Suprapubic skin (tissue), 4 donors: ENCODE measurements around the gene APOBEC3C. TPM values are rescaled to one million over a fixed set of nuclear protein-coding genes. Genes with fewer than 3 reads are reported as not detected.
"Not testable (repeated sequence)": the region's sequence is repeated elsewhere in the genome, so short reads cannot be mapped to it uniquely, and the experiment has no call there.

Source experiments
- DNase-seq, 2 donors: peaks; one replicate each; pipeline ENCODE4 v3.0.0-alpha.2; 2019; ENCODE audit warnings: low spot score in 2 of 2
- H3K27ac ChIP-seq: fragments of 200-600 bp; sonication (generic); one replicate; pipeline ENCODE4 v1.5.1; 2019
- H3K27me3 ChIP-seq: fragments of 200-600 bp; sonication (generic); one replicate; pipeline ENCODE4 v1.5.1; 2019
- H3K36me3 ChIP-seq: fragments of 200-600 bp; sonication (generic); one replicate; pipeline ENCODE4 v1.5.1; 2019
- H3K4me1 ChIP-seq: fragments of 200-600 bp; sonication (generic); one replicate; pipeline ENCODE4 v1.5.1; 2019
- H3K4me3 ChIP-seq: fragments of 200-600 bp; sonication (generic); one replicate; pipeline ENCODE4 v1.5.1; 2019; ENCODE audit warnings: mild to moderate bottlenecking
- H3K9me3 ChIP-seq: fragments of 200-600 bp; sonication (generic); one replicate; pipeline ENCODE4 v1.5.1; 2019
- CTCF ChIP-seq, 2 donors: fragments of 200-600 bp in 1 of 2; fragments of 450-650 bp in 1 of 2; sonication (generic) in 1 of 2; IDR thresholded peaks; one replicate each; pipeline ENCODE4 v1.5.1; 2016 to 2019; ENCODE audit warnings: antibody characterized with exemption in 2 of 2, mild to moderate bottlenecking in 1 of 2, moderate library complexity in 1 of 2
- EP300 ChIP-seq: sonication (generic); formaldehyde crosslinking; IDR thresholded peaks from one replicate; pipeline ENCODE4 v1.6.1; 2017; ENCODE audit warnings: antibody characterized with exemption
- POLR2A ChIP-seq, 2 donors: fragments of 450-650 bp; IDR thresholded peaks; one replicate each; pipeline ENCODE4 v1.6.1; 2017; ENCODE audit warnings: antibody characterized with exemption in 2 of 2, mild to moderate bottlenecking in 2 of 2, moderate library complexity in 2 of 2
- POLR2AphosphoS5 ChIP-seq, 3 donors: sonication (generic); formaldehyde crosslinking; IDR thresholded peaks; one replicate each; pipeline ENCODE4 v1.6.1; 2017; ENCODE audit warnings: antibody characterized with exemption in 3 of 3
- WGBS: methylation state at CpG from one replicate; pipeline ENCODE4 v1.1.5; 2018; 5-methylcytosine and 5-hydroxymethylcytosine counted together
- total RNA-seq, 4 donors: library from RNA; depleted of rRNA; stranded (reverse); fragments of >200 nt; gene quantifications; one replicate each; pipeline ENCODE4 v1.1.0, GENCODE V29; 2016

Gene APOBEC3C
- total RNA-seq, 4 donors from 2014 or later, result 6.6 to 10.5 (median 7.8) TPM

- TF ChIP-seq EP300, result no peak
- TF ChIP-seq CTCF (IDR thresholded peaks at IDR 0.05), result peak in 1 of 2 donors; percentile 35
- no peak for TF ChIP-seq POLR2AphosphoS5 (IDR thresholded peaks at IDR 0.05)
- no peak for DNase-seq
- H3K27ac ChIP-seq, result peak overlapping the region; percentile 69
- H3K9me3 ChIP-seq, result no peaks in the 10 kb centered on the region
- WGBS, result no CpG with 5 or more reads among the region's 27 CpGs
- peak overlapping the region; percentile 55 for H3K4me3 ChIP-seq
- no peaks in the 10 kb centered on the region for H3K27me3 ChIP-seq
- no peaks in the 10 kb centered on the region for H3K36me3 ChIP-seq
- H3K4me1 ChIP-seq, result peaks cover 25% of the 10 kb centered on the region
Measured at GRCh38 chr22:38981005-38981991, 32.8 kb upstream of the APOBEC3C start.

- Histone ChIP-seq H3K27me3 (no peaks in the 10 kb centered on the region), H3K4me3 (peak within 1 kb of the TSS; percentile 55), H3K4me1 (peaks cover 25% of the 10 kb centered on the region), H3K9me3 (no peaks in the 10 kb centered on the region), H3K27ac (peak within 1 kb of the TSS; percentile 69), H3K36me3 (no peaks in the 10 kb centered on the region)
- DNase-seq, result peak; percentile 86 to 90
- TF ChIP-seq EP300, result no peak
- no peak for TF ChIP-seq CTCF (IDR thresholded peaks at IDR 0.05)
- no peak for TF ChIP-seq POLR2A (IDR thresholded peaks at IDR 0.05)
- TF ChIP-seq POLR2AphosphoS5 (IDR thresholded peaks at IDR 0.05), result no peak
- no CpG with 5 or more reads among the region's 16 CpGs for WGBS
Measured at GRCh38 chr22:38981992-38982927, 31.8 kb upstream of the APOBEC3C start, which contains the start of gene APOBEC3B. TSS of gene APOBEC3B (plus strand) at chr22:38982347. CDS start at chr22:38982454, 107 bp downstream.

- H3K9me3 ChIP-seq, result no peaks in the 10 kb centered on the region
- no peak overlapping the region for H3K27ac ChIP-seq
- H3K36me3 ChIP-seq, result no peaks in the 10 kb centered on the region
- no peak for TF ChIP-seq CTCF (IDR thresholded peaks at IDR 0.05)
- no peak for TF ChIP-seq POLR2AphosphoS5 (IDR thresholded peaks at IDR 0.05)
- no peak for TF ChIP-seq POLR2A (IDR thresholded peaks at IDR 0.05)
- no peak for TF ChIP-seq EP300
- no peak overlapping the region for H3K4me3 ChIP-seq
- no peak for DNase-seq
- no peaks in the 10 kb centered on the region for H3K27me3 ChIP-seq
- WGBS, result no CpG with 5 or more reads among the region's 2 CpGs
- peaks cover 25% of the 10 kb centered on the region for H3K4me1 ChIP-seq
Measured at GRCh38 chr22:38984224-38984623, 29.8 kb upstream of the APOBEC3C start.

GRCh38 chr22:38984784-38985757, 29.0 kb upstream of the APOBEC3C start:
- WGBS, result no CpG with 5 or more reads among the region's 9 CpGs
- H3K4me3 ChIP-seq, DNase-seq: not testable (repeated sequence)

GRCh38 chr22:38986629-38987028, 27.4 kb upstream of the APOBEC3C start:
- no peak for DNase-seq
- TF ChIP-seq POLR2A (IDR thresholded peaks at IDR 0.05) (no peak), POLR2AphosphoS5 (IDR thresholded peaks at IDR 0.05) (no peak), EP300 (no peak), CTCF (IDR thresholded peaks at IDR 0.05) (no peak)
- no CpG with 5 or more reads among the region's 3 CpGs for WGBS

More at GRCh38 chr22:38984784-38985757, 29.0 kb upstream of the APOBEC3C start:
- H3K4me1 ChIP-seq, result peaks cover 25% of the 10 kb centered on the region
- not testable (repeated sequence) for H3K9me3 ChIP-seq, H3K27ac ChIP-seq, H3K27me3 ChIP-seq, H3K36me3 ChIP-seq

More at GRCh38 chr22:38986629-38987028, 27.4 kb upstream of the APOBEC3C start:
- Histone ChIP-seq H3K36me3 (no peaks in the 10 kb centered on the region), H3K27me3 (no peaks in the 10 kb centered on the region), H3K27ac (no peak overlapping the region), H3K4me1 (peaks cover 14% of the 10 kb centered on the region), H3K4me3 (no peak overlapping the region), H3K9me3 (no peaks in the 10 kb centered on the region)
